Mucosa of gallbladder (tissue), 1 donor: ENCODE data around the gene ENHO. TPM values are rescaled to one million over a fixed set of nuclear protein-coding genes. Genes with fewer than 3 reads are reported as not detected.

Source experiments
- DNase-seq: peaks from one replicate; pipeline ENCODE4 v3.0.0-alpha.2; 2020; ENCODE audit warnings: low spot score
- total RNA-seq: library from RNA; stranded (reverse); gene quantifications from one replicate; pipeline ENCODE4 v1.2.1, GENCODE V29; 2021
- donor health status: DM: no; HTN: no; CAD: no.

The ENHO gene
- total RNA-seq, 1 donor from 2014 or later, result 1.7 TPM

DNA sequence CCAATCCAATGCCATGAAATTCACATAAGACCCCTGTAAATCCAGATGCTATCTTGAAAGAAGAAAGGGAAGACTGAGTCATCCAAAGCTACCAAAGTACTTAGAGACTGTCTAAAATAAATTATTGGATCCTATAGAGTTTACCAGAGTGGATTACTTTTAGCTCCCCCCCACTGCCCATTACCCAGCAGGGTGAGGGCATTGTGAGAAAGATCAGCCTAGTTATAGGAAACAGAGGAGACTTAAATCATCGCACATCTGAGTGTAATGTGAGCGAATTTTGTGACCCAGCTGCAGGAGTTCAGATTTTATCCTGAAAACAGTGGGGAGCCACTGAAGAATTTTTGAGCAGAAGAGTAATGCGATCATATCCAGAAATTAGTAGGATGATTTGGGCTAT is 1.6 kb upstream of the ENHO start:
- DNase-seq, result no peak

- no peak for DNase-seq
Measured at GRCh38 chr9:34522091-34522887, 501 bp downstream of the ENHO start.

DNA sequence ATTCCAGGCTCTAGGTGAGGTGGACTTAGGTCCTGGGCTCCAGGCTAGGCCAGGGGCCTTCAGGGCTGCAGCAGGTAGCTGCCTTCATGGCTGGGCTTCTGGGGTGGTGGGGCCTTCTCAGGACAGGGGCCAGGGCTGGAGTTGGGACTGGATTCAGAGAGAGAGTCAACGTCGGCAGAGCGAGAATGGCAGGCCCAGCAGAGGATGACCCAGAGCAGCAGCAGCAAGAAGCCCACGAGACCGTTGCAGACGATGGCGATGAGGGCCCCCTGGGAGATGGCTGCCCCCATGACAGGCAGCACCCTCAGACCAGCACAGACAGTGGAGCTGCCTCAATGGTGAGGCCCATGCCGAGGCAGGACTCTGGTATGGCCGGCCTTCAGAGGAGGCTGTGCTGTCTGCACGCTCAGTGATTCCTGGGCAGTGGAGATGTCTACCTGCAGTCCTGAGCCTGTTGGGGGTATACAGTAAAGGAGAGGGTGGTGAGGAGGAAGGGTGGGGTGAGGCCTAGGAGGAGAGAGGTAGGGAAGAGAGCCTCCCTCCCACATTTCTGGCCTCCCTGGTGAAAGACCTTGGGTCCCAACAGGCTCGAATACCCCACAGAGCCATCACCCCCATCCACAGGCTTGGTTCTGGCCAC is 1.3 kb downstream of the ENHO start:
- DNase-seq, result no peak

GRCh38 chr9:34520505-34521385 is 2.0 kb downstream of the ENHO start:
- no peak for DNase-seq

DNA sequence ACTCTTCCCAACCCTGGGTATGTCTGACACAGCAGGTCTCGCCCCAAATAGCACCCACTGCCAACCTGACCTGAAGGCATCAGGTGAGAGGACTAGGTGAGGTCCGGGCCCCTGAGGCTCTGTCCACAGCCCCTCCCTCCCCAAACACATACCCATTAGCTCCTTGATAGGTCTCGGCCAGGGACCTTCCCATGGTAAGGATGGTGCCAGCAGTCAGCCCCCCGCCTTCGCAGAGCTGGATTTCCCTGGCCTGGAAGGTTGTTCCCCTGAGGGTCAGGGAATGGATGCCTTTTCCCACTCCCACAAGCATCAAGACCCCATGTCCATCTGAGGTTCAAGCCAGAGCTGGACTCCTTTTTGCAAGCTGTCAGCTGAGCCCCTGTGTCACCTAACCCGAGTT is 2.7 kb downstream of the ENHO start:
- no peak for DNase-seq

GRCh38 chr9:34519321-34520020 is 3.3 kb downstream of the ENHO start:
- DNase-seq, result no peak

GRCh38 chr9:34518896-34519295 is 3.9 kb downstream of the ENHO start:
- no peak for DNase-seq

DNA sequence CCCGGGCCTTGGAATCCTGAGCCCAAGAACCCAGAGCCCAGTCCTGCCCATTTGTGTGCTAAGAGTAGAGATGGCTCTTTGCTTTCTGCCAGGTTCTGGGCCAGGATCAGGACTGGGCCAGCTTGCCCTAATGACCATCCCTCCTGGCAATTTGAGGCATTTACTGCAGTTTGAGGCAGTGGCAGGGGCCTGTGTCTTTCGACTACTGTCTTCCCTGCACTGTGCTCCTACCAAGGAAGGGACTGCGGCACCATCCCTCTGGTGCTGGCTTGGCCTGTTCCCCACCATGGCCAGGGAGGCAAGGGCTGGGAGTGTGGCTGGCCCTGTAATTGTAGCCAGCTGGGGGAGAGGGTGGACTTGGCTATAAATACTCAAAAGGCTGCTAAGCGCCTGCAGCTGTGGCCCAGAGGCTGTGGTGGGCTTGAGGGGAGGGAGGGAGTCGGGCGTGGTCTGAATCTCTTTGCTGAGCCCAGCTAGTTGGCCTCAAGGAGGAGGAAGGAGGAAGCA is 4.6 kb downstream of the ENHO start:
- DNase-seq, result no peak

DNA sequence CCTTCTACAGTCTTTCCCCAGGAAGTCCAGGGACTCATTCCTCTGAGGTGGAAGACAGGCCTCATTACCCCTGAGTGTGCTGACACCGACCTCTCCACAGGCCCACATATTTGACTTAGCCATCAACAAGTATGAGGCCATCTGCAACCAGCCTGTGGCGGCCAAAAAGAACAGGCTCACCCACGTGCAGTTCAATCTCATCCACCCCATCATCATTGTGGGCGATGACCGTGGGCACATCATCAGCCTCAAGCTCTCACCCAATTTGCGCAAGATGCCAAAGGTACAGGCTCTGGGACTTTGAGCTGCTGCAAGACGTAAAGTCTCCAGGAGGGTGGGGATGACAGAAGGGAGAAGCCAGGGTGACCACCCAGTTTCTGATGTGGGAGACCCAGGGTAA is 5.6 kb downstream of the ENHO start:
- no peak for DNase-seq

GRCh38 chr9:34515959-34516358 is 6.8 kb downstream of the ENHO start:
- no peak for DNase-seq

- no peak for DNase-seq
Measured at GRCh38 chr9:34514816-34515215, 8.0 kb downstream of the ENHO start.

- no peak for DNase-seq
Measured at GRCh38 chr9:34514401-34514800, 8.4 kb downstream of the ENHO start.

DNA sequence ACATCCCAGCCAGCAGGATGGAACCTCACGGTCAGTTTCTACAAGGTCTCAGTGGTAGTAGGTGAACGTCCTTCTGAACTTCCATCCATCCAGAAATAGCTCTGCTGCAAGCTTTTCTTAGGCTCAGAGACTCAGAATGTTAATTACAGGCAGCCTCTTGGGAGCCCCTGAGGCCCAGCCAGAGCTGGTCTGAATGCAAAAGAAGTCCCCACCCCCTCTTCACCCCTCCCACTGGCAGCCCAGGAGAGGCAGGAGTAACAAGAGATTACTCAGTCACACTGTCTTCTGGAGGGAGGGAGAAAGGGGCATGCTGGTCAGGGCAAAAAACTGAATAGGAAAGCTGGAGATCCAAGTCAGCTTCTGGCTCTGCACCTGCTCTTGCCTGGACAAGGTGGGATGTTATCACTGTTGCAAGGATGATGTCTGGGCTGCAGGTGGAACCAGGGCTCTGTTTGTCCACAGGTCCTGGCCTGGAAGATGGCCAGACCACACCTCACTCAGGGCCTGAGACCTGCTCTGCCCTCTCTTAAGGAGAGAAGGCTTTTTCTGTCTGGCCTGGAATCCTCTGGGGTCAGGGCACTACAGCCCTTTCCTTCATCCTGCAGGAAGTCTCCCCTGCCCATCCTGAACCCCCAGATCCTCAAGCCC is 9.1 kb downstream of the ENHO start:
- no peak for DNase-seq

GRCh38 chr9:34512131-34513078 is 10.4 kb downstream of the ENHO start:
- no peak for DNase-seq

DNA sequence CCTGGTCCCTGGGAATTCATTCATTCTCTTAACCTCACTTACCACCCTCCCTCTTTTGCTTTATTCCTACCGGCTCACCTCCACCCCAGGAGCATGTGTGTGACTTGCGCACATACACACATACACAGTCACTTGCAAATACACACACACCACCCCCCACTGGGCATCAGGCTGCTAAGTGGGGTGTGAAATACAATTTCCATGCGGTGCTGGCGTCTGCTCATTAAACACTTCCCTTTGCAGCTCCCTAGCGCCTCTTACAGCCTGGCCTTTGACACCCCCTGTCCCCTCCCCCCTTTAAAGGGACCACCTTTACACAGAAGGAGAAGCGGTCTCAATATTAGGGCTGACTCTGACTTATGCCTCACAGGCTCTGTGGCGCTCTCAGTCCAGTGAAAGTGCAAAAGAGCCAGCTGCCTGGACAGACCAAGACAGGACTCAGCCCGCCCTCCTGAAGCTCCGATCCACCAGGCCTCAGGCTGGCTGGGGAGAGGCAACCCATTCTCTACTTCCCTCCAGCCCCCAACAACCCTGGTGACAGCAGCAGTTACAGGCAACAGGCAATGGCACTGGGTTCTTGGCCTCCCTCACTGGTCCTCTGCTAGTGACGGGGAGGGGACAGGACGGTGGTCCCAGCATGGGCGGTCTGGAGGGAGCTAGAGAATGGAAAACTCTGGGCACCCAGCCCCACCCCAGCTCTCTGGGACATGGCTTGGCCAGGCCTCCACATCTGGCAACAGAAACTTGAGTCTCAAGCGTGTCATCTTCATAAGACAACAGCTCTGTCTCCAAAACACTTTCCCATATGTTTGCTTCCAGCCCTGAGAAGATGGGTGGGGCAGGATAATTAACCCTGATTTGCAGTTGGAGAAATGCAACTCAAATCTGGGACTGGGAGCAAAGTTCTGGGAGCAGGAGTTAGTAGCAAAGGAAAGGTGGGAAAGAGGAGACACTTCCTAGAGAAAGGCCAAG is 12.0 kb downstream of the ENHO start:
- no peak for DNase-seq

DNA sequence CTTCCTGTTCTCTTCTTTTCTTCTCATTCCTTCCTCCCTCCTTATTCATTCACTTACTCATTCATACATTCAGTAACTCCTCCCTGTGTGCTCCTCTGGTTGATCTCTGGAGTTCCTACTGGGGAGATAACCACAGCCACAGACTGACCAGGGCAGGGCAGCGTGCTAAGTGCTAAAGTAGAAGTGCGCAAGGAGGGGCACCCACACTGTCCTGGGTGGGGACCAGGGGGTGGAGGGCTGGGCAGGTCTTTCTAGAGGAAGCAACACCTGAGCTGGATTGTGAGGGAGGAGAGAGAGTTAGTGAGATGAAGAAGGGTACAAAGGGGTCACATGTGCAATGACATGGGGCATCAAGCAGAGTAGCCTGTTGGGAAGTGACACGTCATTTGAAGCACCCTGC is 13.8 kb downstream of the ENHO start:
- DNase-seq, result no peak

DNA sequence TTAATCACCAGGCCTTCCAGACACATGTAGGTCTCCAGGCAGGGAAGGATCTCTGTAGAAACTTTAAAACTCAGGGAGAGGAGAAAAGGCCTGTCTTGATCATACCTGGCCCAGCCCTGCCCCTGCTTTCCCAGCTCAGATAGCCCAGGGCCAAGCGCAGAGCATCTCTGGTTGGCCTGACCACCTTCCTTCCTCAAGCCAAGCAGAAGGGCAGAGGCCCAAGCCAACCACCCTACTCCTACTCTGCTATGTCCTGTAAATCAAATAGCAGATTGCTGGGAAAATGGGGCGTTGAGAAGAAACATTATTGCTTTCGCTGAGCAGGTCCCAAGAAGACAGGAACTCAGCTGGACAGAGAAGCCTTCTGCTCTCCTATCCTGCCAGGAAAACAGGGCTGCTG is 14.3 kb downstream of the ENHO start:
- DNase-seq, result no peak

DNA sequence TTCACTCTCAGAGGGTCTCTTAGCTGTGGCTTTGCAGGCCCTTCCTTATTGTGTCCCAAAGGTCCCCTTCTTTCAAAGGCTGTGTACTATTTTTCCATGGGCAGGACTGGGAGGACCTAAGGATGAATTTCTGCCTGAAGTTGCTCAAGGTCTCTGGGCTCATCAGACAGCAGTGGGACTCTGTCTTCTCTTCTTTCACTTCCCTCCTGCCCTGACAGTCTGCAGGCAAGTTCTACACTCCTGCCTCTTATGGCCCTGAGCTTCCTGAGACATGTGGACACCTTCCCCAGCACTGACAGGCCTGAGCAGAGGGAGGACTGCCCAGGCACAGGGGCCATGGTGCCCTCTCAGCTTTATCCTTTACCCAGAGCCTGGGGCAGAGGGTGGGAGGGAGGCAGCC is 14.8 kb downstream of the ENHO start:
- DNase-seq, result no peak

GRCh38 chr9:34507556-34507955 is 15.2 kb downstream of the ENHO start:
- DNase-seq, result no peak
